OCI-LY1 (cell line): ENCODE measurements around the gene TYK2.

Experiments
- CTCF ChIP-seq: fragments of 200-600 bp; sonication (generic), shearing (Covaris generic); IDR thresholded peaks from 2 replicates; pipeline ENCODE4 v1.5.1; 2017; ENCODE audit warnings: mild to moderate bottlenecking, antibody characterized with exemption, low read length, moderate library complexity, mixed read lengths
- EZH2 ChIP-seq: fragments of 200-600 bp; sonication (generic), shearing (Covaris generic); IDR thresholded peaks from 2 replicates; pipeline ENCODE4 v1.8.0; 2017; ENCODE audit warnings: borderline replicate concordance, mixed run types, mild to moderate bottlenecking, antibody characterized with exemption, low read length, moderate library complexity, mixed read lengths

DNA sequence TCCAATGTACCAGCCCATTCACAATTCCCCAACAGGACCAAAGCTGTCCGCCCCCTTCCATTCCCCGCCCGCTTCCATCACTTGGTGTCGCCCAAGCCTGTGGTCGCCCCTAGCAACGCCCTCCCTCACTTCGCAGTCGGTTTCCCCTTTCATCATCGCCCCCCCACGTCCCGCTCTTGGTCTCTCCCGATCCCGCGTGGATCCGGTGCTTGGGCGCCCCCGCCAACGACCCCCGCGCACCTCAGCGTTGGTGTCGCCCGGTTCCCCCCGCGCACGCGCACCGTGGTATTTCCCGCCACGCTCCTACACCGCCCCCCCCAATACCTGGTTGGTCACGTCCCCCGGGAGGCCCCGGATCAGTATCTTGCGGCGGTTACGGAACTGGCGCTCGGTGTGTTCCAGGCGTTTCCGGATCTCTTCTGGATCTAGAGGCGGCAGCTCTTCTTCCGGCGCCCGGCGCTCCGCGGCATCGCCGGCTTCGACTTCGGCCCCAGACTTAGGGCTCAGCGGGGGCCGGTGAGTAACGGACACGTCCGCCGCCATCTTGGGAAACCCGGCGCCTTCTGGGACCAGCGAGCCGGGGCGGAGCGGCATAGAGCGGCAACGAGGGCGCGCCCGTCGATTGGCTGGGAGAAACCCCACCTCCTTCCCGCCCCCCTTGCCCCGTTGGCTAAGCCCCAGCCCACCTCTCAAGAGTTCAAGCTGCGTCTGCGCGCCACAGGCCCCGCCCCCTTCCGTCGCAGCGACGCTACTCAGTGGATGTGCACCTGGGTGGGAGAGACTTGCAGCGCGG, 47.2 kb downstream of the TYK2 start, which contains the start of gene RAVER1:
- TF ChIP-seq EZH2, result no peak
- TF ChIP-seq CTCF, result no peak
